HepG2 (cell line): ENCODE data around the gene HOXD12.

Source experiments
- AKNA ChIP-seq: sonication (generic); formaldehyde crosslinking; IDR thresholded peaks from 2 replicates; pipeline ENCODE4 v1.4.0; 2020; ENCODE audit warnings: missing genetic modification reagents, borderline replicate concordance
- ARNTL ChIP-seq: sonication (generic); formaldehyde crosslinking; IDR thresholded peaks from 2 replicates; pipeline ENCODE4 v1.4.0; 2020; ENCODE audit warnings: mild to moderate bottlenecking, missing genetic modification reagents
- ASH2L ChIP-seq: fragments of 300-600, 200-600 bp; sonication (generic); IDR thresholded peaks from 2 replicates; pipeline ENCODE4 v1.7.0; 2017; ENCODE audit warnings: low read depth, mild to moderate bottlenecking, moderate library complexity, mixed read lengths, low read length; ENCODE audit not compliant: insufficient read length
- E2F1 ChIP-seq: sonication (generic); formaldehyde crosslinking; IDR thresholded peaks from 2 replicates; pipeline ENCODE4 v1.5.0; 2020; ENCODE audit warnings: missing genetic modification reagents
- IRF1 ChIP-seq: sonication (generic); formaldehyde crosslinking; IDR thresholded peaks from 2 replicates; pipeline ENCODE4 v1.4.0; 2020; ENCODE audit warnings: low read depth, mild to moderate bottlenecking, missing genetic modification reagents
- MAZ ChIP-seq, 2 experiments: sonication (generic) in 1 of 2; formaldehyde crosslinking in 1 of 2; IDR thresholded peaks; 2 replicates each; pipeline versions ENCODE4 v1.5.0 to v1.6.1; 2012 to 2020; ENCODE audit warnings: low read depth in 2 of 2, mild to moderate bottlenecking in 2 of 2, borderline replicate concordance in 1 of 2, improper control_type of control experiment in 1 of 2, low read length in 1 of 2, missing genetic modification reagents in 1 of 2, moderate library complexity in 1 of 2
- MXI1 ChIP-seq: IDR thresholded peaks from 3 replicates; pipeline ENCODE4 v1.6.1; 2012; ENCODE audit warnings: low read depth, low read length, inconsistent platforms, borderline replicate concordance
- POLR2A ChIP-seq, 2 experiments: IDR thresholded peaks; 2 replicates each; pipeline ENCODE4 v1.6.1; 2011; ENCODE audit warnings: low read depth in 2 of 2, low read length in 2 of 2, mild to moderate bottlenecking in 1 of 2, moderate library complexity in 1 of 2; ENCODE audit not compliant: insufficient read depth in 1 of 2
- TBP ChIP-seq: sonication (generic); formaldehyde crosslinking; IDR thresholded peaks from 2 replicates; pipeline ENCODE4 v1.5.0; 2020; ENCODE audit warnings: missing genetic modification reagents
- TCF7L2 ChIP-seq: IDR thresholded peaks from 2 replicates; pipeline ENCODE4 v1.6.1; 2011; ENCODE audit warnings: mild to moderate bottlenecking, low read depth, low read length, moderate library complexity
- TF ChIP-seq, protein P1 (sequence below): sonication (generic); formaldehyde crosslinking; conservative IDR thresholded peaks from 2 replicates; pipeline ENCODE4 v1.8.1; 2023; ENCODE audit warnings: missing genetic modification reagents
- TF ChIP-seq, protein P2 (sequence below): sonication (generic); formaldehyde crosslinking; IDR thresholded peaks from 2 replicates; pipeline ENCODE4 v1.8.1; 2022; ENCODE audit warnings: mild to moderate bottlenecking, missing genetic modification reagents
- TF ChIP-seq, protein P3 (sequence below): sonication (generic); formaldehyde crosslinking; IDR thresholded peaks from 2 replicates; pipeline ENCODE4 v1.5.0; 2020; ENCODE audit warnings: missing genetic modification reagents

- no peak for TF ChIP-seq TBP
- no peak for TF ChIP-seq AKNA
- no peak for TF ChIP-seq MAZ (IDR thresholded peaks at IDR 0.05; ENCODE audit: borderline replicate concordance, low read depth, low read length)
- no peak for TF ChIP-seq MAZ (CRISPR knock-in tag; IDR thresholded peaks at IDR 0.05; ENCODE audit: low read depth)
- TF ChIP-seq TCF7L2: no peak
- no peak for TF ChIP-seq ASH2L
- no peak for TF ChIP-seq E2F1 (CRISPR knock-in tag)
- TF ChIP-seq, protein P1, sequence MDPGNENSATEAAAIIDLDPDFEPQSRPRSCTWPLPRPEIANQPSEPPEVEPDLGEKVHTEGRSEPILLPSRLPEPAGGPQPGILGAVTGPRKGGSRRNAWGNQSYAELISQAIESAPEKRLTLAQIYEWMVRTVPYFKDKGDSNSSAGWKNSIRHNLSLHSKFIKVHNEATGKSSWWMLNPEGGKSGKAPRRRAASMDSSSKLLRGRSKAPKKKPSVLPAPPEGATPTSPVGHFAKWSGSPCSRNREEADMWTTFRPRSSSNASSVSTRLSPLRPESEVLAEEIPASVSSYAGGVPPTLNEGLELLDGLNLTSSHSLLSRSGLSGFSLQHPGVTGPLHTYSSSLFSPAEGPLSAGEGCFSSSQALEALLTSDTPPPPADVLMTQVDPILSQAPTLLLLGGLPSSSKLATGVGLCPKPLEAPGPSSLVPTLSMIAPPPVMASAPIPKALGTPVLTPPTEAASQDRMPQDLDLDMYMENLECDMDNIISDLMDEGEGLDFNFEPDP: no peak
- no peak for TF ChIP-seq ARNTL (CRISPR knock-in tag)
- TF ChIP-seq, protein P2, sequence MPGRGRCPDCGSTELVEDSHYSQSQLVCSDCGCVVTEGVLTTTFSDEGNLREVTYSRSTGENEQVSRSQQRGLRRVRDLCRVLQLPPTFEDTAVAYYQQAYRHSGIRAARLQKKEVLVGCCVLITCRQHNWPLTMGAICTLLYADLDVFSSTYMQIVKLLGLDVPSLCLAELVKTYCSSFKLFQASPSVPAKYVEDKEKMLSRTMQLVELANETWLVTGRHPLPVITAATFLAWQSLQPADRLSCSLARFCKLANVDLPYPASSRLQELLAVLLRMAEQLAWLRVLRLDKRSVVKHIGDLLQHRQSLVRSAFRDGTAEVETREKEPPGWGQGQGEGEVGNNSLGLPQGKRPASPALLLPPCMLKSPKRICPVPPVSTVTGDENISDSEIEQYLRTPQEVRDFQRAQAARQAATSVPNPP (CRISPR knock-in tag): no peak
- TF ChIP-seq, protein P3, sequence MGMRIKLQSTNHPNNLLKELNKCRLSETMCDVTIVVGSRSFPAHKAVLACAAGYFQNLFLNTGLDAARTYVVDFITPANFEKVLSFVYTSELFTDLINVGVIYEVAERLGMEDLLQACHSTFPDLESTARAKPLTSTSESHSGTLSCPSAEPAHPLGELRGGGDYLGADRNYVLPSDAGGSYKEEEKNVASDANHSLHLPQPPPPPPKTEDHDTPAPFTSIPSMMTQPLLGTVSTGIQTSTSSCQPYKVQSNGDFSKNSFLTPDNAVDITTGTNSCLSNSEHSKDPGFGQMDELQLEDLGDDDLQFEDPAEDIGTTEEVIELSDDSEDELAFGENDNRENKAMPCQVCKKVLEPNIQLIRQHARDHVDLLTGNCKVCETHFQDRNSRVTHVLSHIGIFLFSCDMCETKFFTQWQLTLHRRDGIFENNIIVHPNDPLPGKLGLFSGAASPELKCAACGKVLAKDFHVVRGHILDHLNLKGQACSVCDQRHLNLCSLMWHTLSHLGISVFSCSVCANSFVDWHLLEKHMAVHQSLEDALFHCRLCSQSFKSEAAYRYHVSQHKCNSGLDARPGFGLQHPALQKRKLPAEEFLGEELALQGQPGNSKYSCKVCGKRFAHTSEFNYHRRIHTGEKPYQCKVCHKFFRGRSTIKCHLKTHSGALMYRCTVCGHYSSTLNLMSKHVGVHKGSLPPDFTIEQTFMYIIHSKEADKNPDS (CRISPR knock-in tag): no peak
- no peak for TF ChIP-seq MXI1
- no peak for TF ChIP-seq POLR2A (IDR thresholded peaks at IDR 0.05; ENCODE audit: insufficient read depth in 1 of 2, low read depth in 2 of 2, low read length in 2 of 2)
- no peak for TF ChIP-seq IRF1 (CRISPR knock-in tag)
These were observed 10.4 kb downstream of the HOXD12 start for GRCh38 chr2:176109946-176110345.
